Measurements from ENCODE around the gene SRMS.

Gene SRMS

DNA sequence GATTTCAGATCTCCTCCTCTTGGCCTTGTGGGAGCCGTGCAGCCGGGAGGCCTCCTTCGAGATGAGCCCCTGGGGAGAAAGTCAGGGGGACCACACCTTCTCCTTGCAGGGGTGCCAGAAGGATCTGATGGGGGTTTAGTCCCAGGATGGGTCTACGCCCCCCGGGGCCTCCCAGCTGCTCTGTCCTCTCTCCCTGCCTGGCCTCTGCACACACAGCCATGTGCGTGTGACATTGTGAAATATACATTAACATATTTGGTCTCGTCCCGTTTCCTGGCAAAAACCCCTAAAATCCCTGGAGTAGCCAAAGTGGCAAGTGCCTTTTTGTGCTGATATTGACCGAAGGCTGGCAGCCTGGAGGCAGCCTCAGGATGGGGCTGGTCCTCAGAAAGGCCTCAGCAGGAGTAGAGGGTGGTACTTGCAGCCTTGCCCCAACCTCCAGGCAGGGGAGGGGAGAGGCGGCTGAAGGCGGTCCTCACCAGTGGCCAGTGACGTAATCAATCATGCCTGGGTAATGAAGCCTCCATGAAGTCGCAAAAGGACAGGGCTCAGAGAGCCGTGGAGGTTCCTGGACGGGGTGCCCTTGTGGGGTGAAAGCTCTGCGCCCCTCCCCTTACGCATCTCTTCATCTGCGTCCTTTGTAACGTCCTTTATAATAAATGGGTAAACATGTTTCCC lies 31.6 kb upstream of the SRMS start:
- H3K4me3 ChIP-seq (ENCODE audit: insufficient read depth, low read depth, low read length, poor library complexity, severe bottlenecking): no peak overlapping the region
- no peaks in the 10 kb centered on the region for H3K4me1 ChIP-seq (ENCODE audit: control insufficient read depth, insufficient read depth, low read length, poor library complexity, severe bottlenecking)
- DNase-seq: no peak
- no peaks in the 10 kb centered on the region for H3K27me3 ChIP-seq (replicated peaks; ENCODE audit: control insufficient read depth, insufficient read depth, low read length, poor library complexity, severe bottlenecking)
- H3K27ac ChIP-seq (ENCODE audit: insufficient read depth, low read length, poor library complexity, severe bottlenecking): no peak overlapping the region
- H3K9me3 ChIP-seq (ENCODE audit: control insufficient read depth, low read length): no peaks in the 10 kb centered on the region
- no peaks in the 10 kb centered on the region for H3K36me3 ChIP-seq (ENCODE audit: control insufficient read depth, insufficient read depth, low read length)

DNA sequence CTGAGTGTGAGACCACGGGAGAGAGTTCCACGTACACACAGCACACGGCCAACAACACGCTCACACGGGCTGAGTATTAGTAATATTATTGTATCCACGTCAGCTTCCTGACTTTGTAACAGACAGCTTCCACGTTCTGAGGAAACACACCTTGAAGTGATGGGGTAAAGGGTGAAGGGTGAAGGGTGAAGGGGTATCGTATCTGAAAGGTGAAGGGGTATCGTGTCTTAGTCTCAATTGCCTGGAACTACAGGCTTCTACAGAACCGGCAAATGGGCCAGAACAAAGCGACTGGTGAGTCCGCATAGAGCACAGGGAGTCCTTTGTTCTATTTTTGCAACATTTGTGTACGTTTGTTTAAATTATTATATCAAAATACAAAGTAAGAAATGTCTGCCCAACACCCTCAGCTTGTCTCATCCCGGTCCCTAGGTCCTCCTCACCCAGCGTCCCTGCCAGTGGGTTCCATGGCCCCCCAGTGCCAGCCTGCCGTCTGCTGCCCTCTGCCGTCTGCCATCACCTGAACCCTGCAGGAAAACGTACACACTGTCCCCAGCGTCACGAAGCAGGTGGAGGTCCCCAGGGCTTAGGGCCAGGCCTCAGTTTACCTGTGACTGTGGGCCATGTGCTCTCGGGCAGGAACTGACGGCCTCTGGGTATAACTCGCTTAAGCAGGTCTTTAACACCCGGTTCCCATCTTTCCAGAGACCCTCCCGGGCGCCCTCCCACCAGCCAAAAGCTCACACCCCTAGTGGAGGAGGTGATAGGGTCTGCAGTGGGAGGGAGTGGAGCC lies 30.9 kb upstream of the SRMS start:
- no peak overlapping the region for H3K27ac ChIP-seq (ENCODE audit: insufficient read depth, low read length, poor library complexity, severe bottlenecking)
- H3K9me3 ChIP-seq (ENCODE audit: control insufficient read depth, low read length): no peaks in the 10 kb centered on the region
- H3K4me1 ChIP-seq (ENCODE audit: control insufficient read depth, insufficient read depth, low read length, poor library complexity, severe bottlenecking): peaks cover 3% of the 10 kb centered on the region
- DNase-seq: no peak
- no peaks in the 10 kb centered on the region for H3K36me3 ChIP-seq (ENCODE audit: control insufficient read depth, insufficient read depth, low read length)
- no peak overlapping the region for H3K4me3 ChIP-seq (ENCODE audit: insufficient read depth, low read depth, low read length, poor library complexity, severe bottlenecking)
- no peaks in the 10 kb centered on the region for H3K27me3 ChIP-seq (replicated peaks; ENCODE audit: control insufficient read depth, insufficient read depth, low read length, poor library complexity, severe bottlenecking)

DNA sequence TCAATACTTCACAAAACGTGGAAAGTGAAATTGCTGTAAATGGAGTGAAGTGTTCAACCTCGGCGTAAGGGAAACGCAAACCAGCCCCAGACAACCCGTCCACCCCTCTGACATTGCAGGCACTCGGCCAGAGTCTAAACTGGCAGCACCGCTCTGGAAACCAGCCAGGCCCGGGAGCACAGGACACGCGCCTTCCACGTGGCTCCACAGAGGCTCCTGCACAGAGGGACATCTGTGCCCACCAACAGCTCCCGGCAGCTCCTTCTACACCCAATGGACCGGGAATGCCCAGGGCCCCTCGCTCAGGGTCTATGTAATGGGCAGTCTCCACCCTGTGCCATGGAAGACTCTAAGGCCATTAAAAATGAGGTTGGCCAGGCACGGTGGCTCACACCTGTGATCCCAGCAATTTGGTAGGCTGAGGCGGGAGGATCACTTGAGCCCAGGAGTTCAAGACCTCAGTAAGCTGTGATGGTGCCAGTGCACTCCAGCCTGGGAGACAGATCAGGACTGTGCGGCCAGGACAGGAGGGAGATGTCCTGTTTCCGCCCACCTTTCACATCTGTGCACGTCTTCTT lies 29.9 kb upstream of the SRMS start:
- no peak for DNase-seq
- no peaks in the 10 kb centered on the region for H3K27me3 ChIP-seq (replicated peaks; ENCODE audit: control insufficient read depth, insufficient read depth, low read length, poor library complexity, severe bottlenecking)
- no peaks in the 10 kb centered on the region for H3K36me3 ChIP-seq (ENCODE audit: control insufficient read depth, insufficient read depth, low read length)
- H3K9me3 ChIP-seq (ENCODE audit: control insufficient read depth, low read length): no peaks in the 10 kb centered on the region
- no peak overlapping the region for H3K4me3 ChIP-seq (ENCODE audit: insufficient read depth, low read depth, low read length, poor library complexity, severe bottlenecking)
- peaks cover 8% of the 10 kb centered on the region for H3K4me1 ChIP-seq (ENCODE audit: control insufficient read depth, insufficient read depth, low read length, poor library complexity, severe bottlenecking)
- no peak overlapping the region for H3K27ac ChIP-seq (ENCODE audit: insufficient read depth, low read length, poor library complexity, severe bottlenecking)

DNA sequence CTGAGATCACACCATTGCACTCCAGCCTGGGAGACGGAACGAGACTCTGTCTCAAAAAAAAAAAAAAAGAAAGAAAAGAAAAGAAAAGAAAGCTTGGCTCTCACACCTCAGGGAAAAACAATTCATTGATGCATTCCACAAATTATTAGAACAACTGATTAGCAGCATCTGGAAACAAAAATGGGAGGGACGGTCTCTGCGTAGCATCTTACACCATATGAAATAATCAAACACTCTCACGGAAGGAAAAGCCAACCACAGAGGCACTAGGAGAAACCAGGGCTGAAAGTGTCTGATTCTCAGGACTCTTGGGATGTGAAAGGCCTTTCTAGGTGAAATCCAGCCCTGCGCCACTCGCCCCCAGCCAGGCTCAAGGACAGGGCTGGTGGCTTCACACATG lies 28.8 kb upstream of the SRMS start:
- Histone ChIP-seq H3K9me3 (ENCODE audit: control insufficient read depth, low read length) (no peaks in the 10 kb centered on the region), H3K4me3 (ENCODE audit: insufficient read depth, low read depth, low read length, poor library complexity, severe bottlenecking) (no peak overlapping the region), H3K27ac (ENCODE audit: insufficient read depth, low read length, poor library complexity, severe bottlenecking) (no peak overlapping the region), H3K27me3 (replicated peaks; ENCODE audit: control insufficient read depth, insufficient read depth, low read length, poor library complexity, severe bottlenecking) (no peaks in the 10 kb centered on the region), H3K36me3 (ENCODE audit: control insufficient read depth, insufficient read depth, low read length) (peaks cover 3% of the 10 kb centered on the region), H3K4me1 (ENCODE audit: control insufficient read depth, insufficient read depth, low read length, poor library complexity, severe bottlenecking) (peaks cover 8% of the 10 kb centered on the region)
- no peak for DNase-seq

DNA sequence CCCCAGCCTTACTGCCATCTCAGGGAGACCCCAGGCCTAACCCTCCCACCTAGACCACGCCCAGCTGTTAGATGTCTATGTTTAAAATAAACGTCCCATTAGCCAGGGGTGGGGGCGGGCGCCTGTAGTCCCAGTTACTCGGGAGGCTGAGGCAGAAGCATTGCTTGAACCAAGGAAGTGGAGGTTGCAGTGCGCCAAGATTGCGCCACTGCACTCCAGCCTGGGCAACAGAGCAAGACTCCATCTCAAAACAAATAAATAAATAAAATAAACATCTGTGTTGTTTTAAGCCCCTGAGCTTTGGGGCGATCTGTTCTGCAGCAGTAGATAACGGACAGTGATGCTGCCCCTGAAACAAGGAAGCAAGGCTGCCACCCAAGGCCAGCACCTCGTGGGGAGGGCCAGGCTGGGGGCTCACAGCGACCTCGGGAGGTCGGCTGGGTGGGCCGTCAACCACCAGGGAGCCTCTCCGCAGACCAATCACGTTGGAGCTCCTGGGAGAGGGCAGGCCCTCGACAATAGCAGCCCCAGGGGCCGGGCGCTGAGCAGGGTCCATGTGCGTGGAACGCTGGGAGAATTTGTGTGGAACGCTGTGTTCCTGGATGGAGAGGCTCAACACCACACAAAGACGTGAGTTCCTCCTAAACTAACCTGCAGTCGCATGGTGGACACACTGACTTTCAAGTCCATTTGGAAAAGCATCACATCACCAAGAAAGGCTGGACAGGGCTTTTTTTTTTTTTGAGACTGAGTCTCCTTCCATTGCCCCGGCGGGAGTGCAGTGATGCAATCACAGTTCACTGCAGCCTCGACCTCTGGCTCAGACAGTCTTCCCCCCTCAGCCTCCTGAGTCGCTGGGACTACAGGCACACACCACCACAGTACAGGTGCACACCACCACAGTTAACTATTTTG lies 27.5 kb upstream of the SRMS start:
- H3K4me3 ChIP-seq (ENCODE audit: insufficient read depth, low read depth, low read length, poor library complexity, severe bottlenecking): no peak overlapping the region
- no peak overlapping the region for H3K27ac ChIP-seq (ENCODE audit: insufficient read depth, low read length, poor library complexity, severe bottlenecking)
- H3K9me3 ChIP-seq (ENCODE audit: control insufficient read depth, low read length): no peaks in the 10 kb centered on the region
- no peak for DNase-seq
- peaks cover 8% of the 10 kb centered on the region for H3K4me1 ChIP-seq (ENCODE audit: control insufficient read depth, insufficient read depth, low read length, poor library complexity, severe bottlenecking)
- no peaks in the 10 kb centered on the region for H3K27me3 ChIP-seq (replicated peaks; ENCODE audit: control insufficient read depth, insufficient read depth, low read length, poor library complexity, severe bottlenecking)
- H3K36me3 ChIP-seq (ENCODE audit: control insufficient read depth, insufficient read depth, low read length): peaks cover 3% of the 10 kb centered on the region

DNA sequence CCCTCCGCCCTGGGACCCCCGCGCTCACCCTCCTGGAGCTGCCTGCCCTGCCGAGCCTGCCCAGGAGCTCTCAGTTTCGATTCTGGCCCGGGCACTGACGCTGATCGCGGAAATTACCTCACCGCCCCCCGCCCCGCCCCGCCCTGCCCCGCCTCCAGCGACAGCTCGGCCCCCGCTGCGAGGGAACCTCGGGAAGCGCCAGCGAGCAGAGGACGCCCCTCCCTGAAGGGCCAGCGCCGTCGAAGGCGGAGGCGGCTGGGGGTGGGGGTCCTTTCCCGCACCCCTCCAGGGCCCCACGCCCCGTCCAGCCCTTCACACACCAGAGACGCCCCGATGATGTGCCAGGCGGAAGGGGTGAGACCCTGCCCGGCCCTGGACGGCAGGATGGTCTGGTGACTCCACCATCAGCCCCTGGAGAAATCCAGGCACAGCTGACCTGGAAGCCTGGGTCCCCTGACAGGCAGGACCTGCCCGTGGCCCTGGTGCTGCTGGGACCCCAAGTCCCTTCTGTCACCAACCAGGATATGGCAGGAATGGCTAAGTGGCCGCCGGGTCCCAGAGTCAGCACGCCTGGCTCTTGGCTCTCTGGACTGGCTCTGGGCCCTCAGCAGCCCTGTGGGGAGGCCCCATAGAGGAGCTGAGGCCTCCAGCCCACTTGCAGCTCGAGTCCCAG lies 26.7 kb upstream of the SRMS start, which contains the start of gene HELZ2:
Gene HELZ2, minus strand, starts transcription at position 84 of the 673 bp plus-strand sequence. CDS start 1,854 bp downstream, outside the sequence.
- peak within 1 kb of the TSS; percentile 77 for H3K4me3 ChIP-seq (ENCODE audit: insufficient read depth, low read depth, low read length, poor library complexity, severe bottlenecking)
- peak within 1 kb of the TSS; percentile 62 for H3K27ac ChIP-seq (ENCODE audit: insufficient read depth, low read length, poor library complexity, severe bottlenecking)
- no peaks in the 10 kb centered on the region for H3K9me3 ChIP-seq (ENCODE audit: control insufficient read depth, low read length)
- DNase-seq: peak; percentile 57 to 67 (median 59)
- H3K4me1 ChIP-seq (ENCODE audit: control insufficient read depth, insufficient read depth, low read length, poor library complexity, severe bottlenecking): peaks cover 13% of the 10 kb centered on the region
- no peaks in the 10 kb centered on the region for H3K27me3 ChIP-seq (replicated peaks; ENCODE audit: control insufficient read depth, insufficient read depth, low read length, poor library complexity, severe bottlenecking)
- peaks cover 3% of the 10 kb centered on the region for H3K36me3 ChIP-seq (ENCODE audit: control insufficient read depth, insufficient read depth, low read length)

DNA sequence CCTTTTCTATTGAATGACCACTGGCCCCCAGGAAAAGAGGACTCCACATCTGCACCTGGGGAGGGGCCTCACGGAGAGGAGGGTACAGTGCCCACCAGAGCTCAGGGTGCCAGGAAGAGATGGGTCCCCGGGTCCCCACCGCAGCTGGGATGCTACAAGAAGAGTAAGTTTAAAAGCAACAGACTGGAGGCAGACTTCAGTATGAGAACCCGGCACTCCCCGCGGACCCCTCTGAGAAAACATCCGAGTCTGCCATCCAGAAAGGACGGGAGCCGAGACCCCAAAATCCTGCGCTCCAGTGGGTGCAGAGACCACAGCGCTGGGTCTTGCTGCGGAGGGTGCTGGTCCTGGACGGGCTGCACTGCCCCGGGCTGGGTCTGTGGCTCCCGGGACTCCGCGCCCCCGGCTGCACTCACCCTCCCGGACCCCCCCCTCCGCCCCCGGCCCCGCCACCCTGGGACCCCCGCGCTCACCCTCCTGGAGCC lies 26.1 kb upstream of the SRMS start:
- H3K36me3 ChIP-seq (ENCODE audit: control insufficient read depth, insufficient read depth, low read length): peaks cover 3% of the 10 kb centered on the region
- H3K9me3 ChIP-seq (ENCODE audit: control insufficient read depth, low read length): no peaks in the 10 kb centered on the region
- peaks cover 19% of the 10 kb centered on the region for H3K4me1 ChIP-seq (ENCODE audit: control insufficient read depth, insufficient read depth, low read length, poor library complexity, severe bottlenecking)
- H3K4me3 ChIP-seq (ENCODE audit: insufficient read depth, low read depth, low read length, poor library complexity, severe bottlenecking): peak overlapping the region; percentile 77
- H3K27me3 ChIP-seq (replicated peaks; ENCODE audit: control insufficient read depth, insufficient read depth, low read length, poor library complexity, severe bottlenecking): no peaks in the 10 kb centered on the region
- no peak for DNase-seq
- peak overlapping the region; percentile 62 for H3K27ac ChIP-seq (ENCODE audit: insufficient read depth, low read length, poor library complexity, severe bottlenecking)

DNA sequence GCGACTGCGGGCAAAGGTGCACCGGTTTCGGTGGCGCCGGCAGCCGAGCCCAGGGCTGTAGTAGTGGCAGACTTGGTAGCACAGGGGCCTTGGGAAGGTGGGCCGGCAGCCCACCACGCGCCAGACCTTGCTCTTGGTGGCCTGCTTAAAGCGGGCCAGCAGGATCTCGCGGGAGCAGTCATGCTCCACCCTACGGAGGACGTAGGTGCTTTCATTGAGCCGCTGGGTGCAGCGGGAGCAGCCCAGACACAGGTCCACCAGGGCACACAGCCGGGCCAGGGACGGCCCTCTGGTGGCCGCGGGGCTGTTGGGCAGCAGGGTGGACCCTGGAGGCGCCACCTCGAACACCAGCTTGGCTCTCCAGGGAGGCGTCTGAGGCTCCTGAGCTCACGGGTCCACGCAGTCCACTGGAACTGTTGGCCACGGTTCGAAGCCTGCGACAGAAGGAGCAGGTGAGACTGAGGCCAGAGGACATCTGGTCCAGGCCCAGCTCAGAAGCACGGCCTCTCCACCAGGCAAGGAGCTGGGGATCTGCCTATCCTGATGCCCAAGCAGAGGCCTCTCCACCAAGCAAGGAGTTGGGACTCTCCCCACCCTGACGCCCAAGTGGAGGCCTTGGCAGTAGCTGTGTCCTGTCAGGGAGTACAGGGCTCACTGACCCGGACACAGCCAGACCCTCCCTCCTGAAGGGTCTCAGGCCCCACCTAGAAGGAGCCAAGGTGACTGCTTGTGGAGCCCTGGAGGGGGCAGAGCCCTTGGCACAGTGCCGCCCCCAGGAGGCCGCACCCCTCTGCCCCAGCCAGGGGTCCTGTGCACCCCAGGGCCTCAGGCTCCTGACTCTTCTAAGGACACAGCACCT lies 25.5 kb upstream of the SRMS start:
- peaks cover 25% of the 10 kb centered on the region for H3K4me1 ChIP-seq (ENCODE audit: control insufficient read depth, insufficient read depth, low read length, poor library complexity, severe bottlenecking)
- no peak for DNase-seq
- no peaks in the 10 kb centered on the region for H3K27me3 ChIP-seq (replicated peaks; ENCODE audit: control insufficient read depth, insufficient read depth, low read length, poor library complexity, severe bottlenecking)
- H3K4me3 ChIP-seq (ENCODE audit: insufficient read depth, low read depth, low read length, poor library complexity, severe bottlenecking): peak overlapping the region; percentile 77
- H3K36me3 ChIP-seq (ENCODE audit: control insufficient read depth, insufficient read depth, low read length): peaks cover 3% of the 10 kb centered on the region
- H3K27ac ChIP-seq (ENCODE audit: insufficient read depth, low read length, poor library complexity, severe bottlenecking): peak overlapping the region; percentile 62
- no peaks in the 10 kb centered on the region for H3K9me3 ChIP-seq (ENCODE audit: control insufficient read depth, low read length)

Measured in effector memory CD4-positive, alpha-beta T cell (primary cell).